GM12878 (cell line): ENCODE data around the gene LDLRAD4. TPM values are rescaled to one million over a fixed set of nuclear protein-coding genes. Genes with fewer than 3 reads are reported as not detected.

Experiments used
- ATAC-seq: fragments of 200-7000 bp; cut with Tn5 transposase; 3 replicates; pipeline ENCODE4 v1.9.1; 2020; ENCODE audit warnings: mild to moderate bottlenecking, moderate library complexity
- BruUV-seq: library from RNA; stranded (reverse); fragments of 400-500 nt; replicated peaks from 2 replicates; lab custom pipeline; 2021; lab: Mats Ljungman, UMichigan
- CTCF ChIA-PET: fragments of 300-600 bp; sonication (Branson Sonifier 250); formaldehyde crosslinking; extraction: SDS; loops from one replicate; lab custom pipeline; 2021; ENCODE audit warnings: inconsistent platforms; lab: Yijun Ruan, JAX
- POLR2A ChIA-PET: fragments of 350-600 bp; formaldehyde crosslinking; extraction: SDS; loops from one replicate; lab custom pipeline; 2021; ENCODE audit warnings: inconsistent platforms; lab: Charles Lee
- RAD21 ChIA-PET: fragments of 300-600 bp; sonication (Branson Sonifier 250); formaldehyde crosslinking; loops from one replicate; lab custom pipeline; 2023; ENCODE audit warnings: antibody characterized with exemption; ENCODE audit not compliant: unreplicated experiment; lab: Charles Lee
- SMC1A ChIA-PET: fragments of 300-600 bp; sonication (Branson Sonifier 250); formaldehyde crosslinking; loops from one replicate; lab custom pipeline; 2023; ENCODE audit not compliant: unreplicated experiment, uncharacterized antibody; lab: Charles Lee
- DNase-seq: peaks from one replicate; pipeline ENCODE4 v3.0.0-alpha.2; 2011; ENCODE audit warnings: low read depth, low spot score
- FAIRE-seq: peaks from 3 replicates; lab custom pipeline; 2011; peaks lifted over from hg19 to GRCh38; lab: Jason Lieb, UNC
- H2AFZ ChIP-seq: 2 replicates; pipeline ENCODE4 v1.6.0; 2011; ENCODE audit warnings: low read depth, low read length, control low read depth; ENCODE audit not compliant: control insufficient read depth
- H3K27ac ChIP-seq: 2 replicates; pipeline ENCODE4 v1.5.1; 2011; ENCODE audit warnings: control low read depth; ENCODE audit not compliant: control insufficient read depth, insufficient read depth
- H3K27me3 ChIP-seq, 2 experiments: replicated peaks in 1 of 2; 2 replicates each; pipeline versions ENCODE4 v1.6.0 to v1.6.1; 2011; ENCODE audit warnings: low read length in 1 of 2; ENCODE audit not compliant: control insufficient read depth in 2 of 2, insufficient read depth in 2 of 2
- H3K36me3 ChIP-seq, 2 experiments: 2 replicates each; pipeline ENCODE4 v1.5.1; 2011; ENCODE audit warnings: low read length in 1 of 2; ENCODE audit not compliant: control insufficient read depth in 2 of 2, insufficient read depth in 2 of 2
- H3K4me1 ChIP-seq: 2 replicates; pipeline ENCODE4 v1.6.1; 2011; ENCODE audit warnings: mild to moderate bottlenecking, low read length, moderate library complexity, mixed read lengths; ENCODE audit not compliant: control insufficient read depth, insufficient read depth
- H3K4me2 ChIP-seq: 2 replicates; pipeline ENCODE4 v1.6.0; 2011; ENCODE audit warnings: control low read depth; ENCODE audit not compliant: control insufficient read depth, insufficient read depth
- H3K4me3 ChIP-seq: fragments of 200-600 bp; sonication (generic); 2 replicates; pipeline ENCODE4 v1.5.1; 2016
- H3K79me2 ChIP-seq: 2 replicates; pipeline ENCODE4 v1.6.0; 2011; ENCODE audit warnings: low read length; ENCODE audit not compliant: control insufficient read depth, insufficient read depth
- H3K9ac ChIP-seq: 2 replicates; pipeline ENCODE4 v1.8.0; 2011; ENCODE audit warnings: low read length, control low read depth, mixed read lengths; ENCODE audit not compliant: control insufficient read depth, insufficient read depth
- H3K9me3 ChIP-seq: replicated peaks from 3 replicates; pipeline ENCODE4 v1.5.1; 2011; ENCODE audit warnings: mild to moderate bottlenecking, low read length; ENCODE audit not compliant: control insufficient read depth, insufficient read depth
- H4K20me1 ChIP-seq: 2 replicates; pipeline ENCODE4 v1.6.0; 2011; ENCODE audit not compliant: control insufficient read depth, insufficient read depth
- BRCA1 ChIP-seq: IDR thresholded peaks from 2 replicates; pipeline ENCODE4 v1.6.1; 2011; ENCODE audit warnings: low read depth, low read length, improper control_type of control experiment
- RUNX3 ChIP-seq: IDR thresholded peaks from 2 replicates; pipeline ENCODE4 v1.6.1; 2012; ENCODE audit warnings: low read length, inconsistent platforms
- WGBS: methylation state at CpG from one replicate; pipeline ENCODE4 v1.1.6; 2016; ENCODE audit warnings: low lambda C conversion rate; ENCODE audit not compliant: insufficient replicate concordance, insufficient coverage; ENCODE audit errors: missing lambda C conversion rate; 5-methylcytosine and 5-hydroxymethylcytosine counted together
- in situ Hi-C: fragments of 300-500 bp; cut with MboI; formaldehyde crosslinking; loops from 9 replicates; pipeline ENCODE4 v1.14.3; 2018; ENCODE audit warnings: mixed read lengths
- intact Hi-C: fragments of 100-400 bp; cut with micrococcal nuclease; formaldehyde crosslinking; loops from one replicate; pipeline ENCODE4 v1.14.2; 2022; ENCODE audit not compliant: unreplicated experiment
- polyA plus RNA-seq, 11 experiments: library from polyadenylated mRNA; depleted of rRNA in 4 of 11; unstranded in 6 of 11; stranded (reverse) in 5 of 11; fragments of >200 nt; fragmentation: Nextera tagmentation in 4 of 11; fragmentation: Illumina TruSeq in 1 of 11; extraction: Ambion mirVana in 4 of 11; extraction: Trizol in 1 of 11; gene quantifications; 1 replicate in 1 of 11; 2 replicates in 10 of 11; pipeline versions ENCODE4 v1.2.1 to v1.2.3, GENCODE V29; 2011 to 2016; ENCODE audit warnings: inconsistent platforms in 2 of 11, missing spikeins in 2 of 11, low read depth in 1 of 11
- total RNA-seq, 4 experiments: library from RNA; depleted of rRNA in 3 of 4; stranded (reverse); fragments of >200 nt in 3 of 4; fragmentation: Illumina TruSeq in 1 of 4; extraction: Trizol in 1 of 4; gene quantifications; 2 replicates each; pipeline versions ENCODE4 v1.2.1 to v1.2.3, GENCODE V29; 2013 to 2021
- TF ChIP-seq, protein P1 (sequence below): IDR thresholded peaks from 2 replicates; pipeline ENCODE4 v1.6.1; 2012; ENCODE audit warnings: mild to moderate bottlenecking, low read depth, low read length

The LDLRAD4 gene
- total and polyA plus RNA-seq, 10 of the 15 experiments (the other 5 are each of a cell fraction or from before 2014, with no cell fraction given), result 2.7 to 16.8 (median 11.2) TPM

DNA sequence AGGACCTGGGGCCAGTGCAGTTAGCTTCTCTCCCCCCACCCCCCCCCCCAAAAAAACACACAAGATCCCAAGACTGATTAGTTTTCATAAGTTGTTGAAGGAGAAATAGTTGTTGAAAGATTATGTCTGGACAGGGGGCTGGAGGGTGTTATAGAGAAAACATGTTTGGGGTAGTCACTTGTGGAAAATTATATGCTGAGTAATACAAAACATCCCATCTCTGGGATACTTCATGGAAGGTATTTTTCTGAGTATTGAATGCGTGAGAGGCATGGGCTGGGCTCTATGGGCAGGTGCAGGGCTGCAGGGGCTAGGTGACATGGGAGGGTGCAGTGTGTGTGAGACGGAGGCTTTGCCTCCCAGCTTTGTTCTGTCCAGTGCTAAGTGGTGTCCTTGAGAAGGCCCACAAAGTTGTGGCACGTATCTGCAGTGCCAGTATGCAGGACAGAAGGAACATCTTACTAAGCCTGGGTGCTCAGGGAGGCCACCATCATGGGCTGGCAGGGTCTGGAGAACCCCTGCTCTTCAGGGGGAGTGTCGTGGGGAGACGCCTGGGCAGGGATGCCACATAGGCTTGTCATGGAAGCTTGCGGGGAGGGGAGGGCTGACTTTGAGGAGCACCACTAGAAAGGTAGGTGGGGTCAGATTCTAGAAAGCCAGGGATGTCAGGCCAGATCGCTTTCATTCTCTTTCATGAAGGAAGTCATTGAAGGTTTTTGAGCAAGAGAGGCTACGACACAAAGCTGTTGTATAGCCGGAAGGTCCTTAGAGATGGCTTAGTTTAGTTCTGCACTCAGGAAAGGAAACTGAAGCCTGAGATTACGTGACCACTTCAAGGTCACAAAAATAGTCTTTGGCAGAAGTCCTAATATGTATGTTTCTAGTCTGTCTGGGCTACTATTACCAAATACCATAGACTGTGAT lies 232.0 kb downstream of the LDLRAD4 start (continued):
- no peak for TF ChIP-seq BRCA1

DNA sequence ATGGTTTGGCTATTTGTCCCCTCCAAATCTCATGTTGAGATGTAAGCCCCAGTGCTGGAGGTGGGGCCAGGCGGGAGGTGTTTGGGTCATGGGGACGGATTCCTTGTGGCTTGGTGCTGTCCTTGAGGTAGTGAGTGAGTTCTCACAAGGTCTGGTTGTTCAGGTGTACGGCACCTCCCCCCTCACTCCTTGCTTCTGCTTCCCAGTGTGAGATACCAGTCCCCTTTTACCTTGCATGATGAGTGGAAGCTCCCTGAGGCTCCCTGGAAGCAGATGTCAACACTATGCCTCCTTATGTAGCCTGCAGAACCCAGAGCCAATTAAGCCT lies 232.6 kb downstream of the LDLRAD4 start:
- TF ChIP-seq RUNX3, result peak; percentile 1; the same call in 1 of the 2 replicates
- TF ChIP-seq, protein P1, sequence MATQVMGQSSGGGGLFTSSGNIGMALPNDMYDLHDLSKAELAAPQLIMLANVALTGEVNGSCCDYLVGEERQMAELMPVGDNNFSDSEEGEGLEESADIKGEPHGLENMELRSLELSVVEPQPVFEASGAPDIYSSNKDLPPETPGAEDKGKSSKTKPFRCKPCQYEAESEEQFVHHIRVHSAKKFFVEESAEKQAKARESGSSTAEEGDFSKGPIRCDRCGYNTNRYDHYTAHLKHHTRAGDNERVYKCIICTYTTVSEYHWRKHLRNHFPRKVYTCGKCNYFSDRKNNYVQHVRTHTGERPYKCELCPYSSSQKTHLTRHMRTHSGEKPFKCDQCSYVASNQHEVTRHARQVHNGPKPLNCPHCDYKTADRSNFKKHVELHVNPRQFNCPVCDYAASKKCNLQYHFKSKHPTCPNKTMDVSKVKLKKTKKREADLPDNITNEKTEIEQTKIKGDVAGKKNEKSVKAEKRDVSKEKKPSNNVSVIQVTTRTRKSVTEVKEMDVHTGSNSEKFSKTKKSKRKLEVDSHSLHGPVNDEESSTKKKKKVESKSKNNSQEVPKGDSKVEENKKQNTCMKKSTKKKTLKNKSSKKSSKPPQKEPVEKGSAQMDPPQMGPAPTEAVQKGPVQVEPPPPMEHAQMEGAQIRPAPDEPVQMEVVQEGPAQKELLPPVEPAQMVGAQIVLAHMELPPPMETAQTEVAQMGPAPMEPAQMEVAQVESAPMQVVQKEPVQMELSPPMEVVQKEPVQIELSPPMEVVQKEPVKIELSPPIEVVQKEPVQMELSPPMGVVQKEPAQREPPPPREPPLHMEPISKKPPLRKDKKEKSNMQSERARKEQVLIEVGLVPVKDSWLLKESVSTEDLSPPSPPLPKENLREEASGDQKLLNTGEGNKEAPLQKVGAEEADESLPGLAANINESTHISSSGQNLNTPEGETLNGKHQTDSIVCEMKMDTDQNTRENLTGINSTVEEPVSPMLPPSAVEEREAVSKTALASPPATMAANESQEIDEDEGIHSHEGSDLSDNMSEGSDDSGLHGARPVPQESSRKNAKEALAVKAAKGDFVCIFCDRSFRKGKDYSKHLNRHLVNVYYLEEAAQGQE, result no peak
- ATAC-seq (no peak), FAIRE-seq (no peak), DNase-seq (no peak)
- in situ Hi-C loops (no loop called here), intact Hi-C loops (no loop called here)
- Histone ChIP-seq H3K4me2 (peak overlapping the region; percentile 56), H3K36me3 (no peaks in the 10 kb centered on the region), H2AFZ (peak overlapping the region; percentile 70), H3K9me3 (no peaks in the 10 kb centered on the region), H3K4me1 (peaks cover 22% of the 10 kb centered on the region), H3K4me3 (no peak overlapping the region), H4K20me1 (no peaks in the 10 kb centered on the region), H3K79me2 (no peaks in the 10 kb centered on the region), H3K9ac (no peak overlapping the region), H3K27me3 (no peaks in the 10 kb centered on the region; a peak in 1 of 4 replicates), H3K27ac (no peak overlapping the region)
- SMC1A ChIA-PET, result no interaction called here
- 34% methylated on average over 3 of the region's 3 CpGs for WGBS
- POLR2A ChIA-PET, result no interaction called here
- CTCF ChIA-PET, result no interaction called here
- no TSS peak for BruUV-seq
- RAD21 ChIA-PET, result no interaction called here
